ENCODE results near the gene SCIN. TPM values are rescaled to one million over a fixed set of nuclear protein-coding genes. Genes with fewer than 3 reads are reported as not detected.

SCIN gene
- total RNA-seq, 3 donors from 2014 or later (not counting 1 experiment from before 2014, with no cell fraction given) = 0.08 TPM; not detected in 2

DNA sequence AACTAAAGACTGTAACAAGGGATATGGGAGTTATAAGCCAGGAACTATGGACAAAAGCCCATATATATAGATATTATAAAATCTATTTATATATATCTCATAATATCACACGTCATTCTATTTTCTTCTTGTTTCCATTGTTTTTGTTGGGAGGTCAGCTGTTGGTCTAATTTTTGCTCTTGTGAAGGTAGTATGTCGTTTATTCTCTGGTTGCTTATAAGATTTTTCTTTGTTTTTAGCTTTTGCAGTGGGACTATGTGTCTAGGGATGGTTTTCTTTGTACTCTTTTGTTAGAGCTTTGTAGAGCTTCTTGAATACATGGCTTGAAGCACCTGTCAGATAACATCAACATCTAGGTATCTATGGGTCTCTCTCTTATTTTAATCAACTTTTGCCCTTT, 130.9 kb downstream of the SCIN start:
- no peak for DNase-seq
- intact Hi-C loops (cut with micrococcal nuclease) = no loop called here

DNA sequence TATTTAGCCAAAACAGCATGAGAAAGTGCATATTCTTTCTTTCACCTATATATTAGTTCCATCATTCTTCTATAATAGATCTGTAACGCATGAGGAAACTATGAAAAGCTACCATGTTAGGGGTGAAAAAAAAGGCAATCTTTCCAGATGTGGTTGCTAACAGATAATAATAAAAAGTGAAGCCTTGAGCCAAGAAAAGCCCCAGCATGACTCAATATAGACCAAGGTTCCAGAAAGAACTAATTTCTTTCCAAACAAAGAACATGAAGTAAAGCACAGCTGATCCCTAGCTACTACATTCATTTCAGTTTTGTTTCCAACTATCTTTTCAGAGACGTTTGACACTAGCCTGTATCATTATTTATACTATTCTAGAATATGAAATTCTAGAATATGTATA, 133.4 kb downstream of the SCIN start:
- no peak overlapping the region for H3K27ac Mint-ChIP-seq
- Histone ChIP-seq H3K4me1 (ENCODE audit: control insufficient read depth, insufficient read depth, low read length) (no peaks in the 10 kb centered on the region), H3K27me3 (ENCODE audit: control insufficient read depth, insufficient read depth, low read length) (no peaks in the 10 kb centered on the region), H3K4me3 (ENCODE audit: low read length) (no peak overlapping the region), H3K27ac (ENCODE audit: low read length) (no peak overlapping the region), H3K9me3 (ENCODE audit: control insufficient read depth, insufficient read depth, low read length) (no peaks in the 10 kb centered on the region), H3K36me3 (ENCODE audit: control insufficient read depth, insufficient read depth, low read length) (no peaks in the 10 kb centered on the region)
- DNase-seq (no peak), ATAC-seq (no peak)
- no CpG with 5 or more reads among the region's 2 CpGs for WGBS (ENCODE audit: insufficient coverage)
- TF ChIP-seq, protein P1, sequence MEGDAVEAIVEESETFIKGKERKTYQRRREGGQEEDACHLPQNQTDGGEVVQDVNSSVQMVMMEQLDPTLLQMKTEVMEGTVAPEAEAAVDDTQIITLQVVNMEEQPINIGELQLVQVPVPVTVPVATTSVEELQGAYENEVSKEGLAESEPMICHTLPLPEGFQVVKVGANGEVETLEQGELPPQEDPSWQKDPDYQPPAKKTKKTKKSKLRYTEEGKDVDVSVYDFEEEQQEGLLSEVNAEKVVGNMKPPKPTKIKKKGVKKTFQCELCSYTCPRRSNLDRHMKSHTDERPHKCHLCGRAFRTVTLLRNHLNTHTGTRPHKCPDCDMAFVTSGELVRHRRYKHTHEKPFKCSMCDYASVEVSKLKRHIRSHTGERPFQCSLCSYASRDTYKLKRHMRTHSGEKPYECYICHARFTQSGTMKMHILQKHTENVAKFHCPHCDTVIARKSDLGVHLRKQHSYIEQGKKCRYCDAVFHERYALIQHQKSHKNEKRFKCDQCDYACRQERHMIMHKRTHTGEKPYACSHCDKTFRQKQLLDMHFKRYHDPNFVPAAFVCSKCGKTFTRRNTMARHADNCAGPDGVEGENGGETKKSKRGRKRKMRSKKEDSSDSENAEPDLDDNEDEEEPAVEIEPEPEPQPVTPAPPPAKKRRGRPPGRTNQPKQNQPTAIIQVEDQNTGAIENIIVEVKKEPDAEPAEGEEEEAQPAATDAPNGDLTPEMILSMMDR (IDR thresholded peaks at IDR 0.05) = no peak
- no peak overlapping the region for H3K4me3 Mint-ChIP-seq
- intact Hi-C loops (cut with micrococcal nuclease) = no loop called here
- no peaks in the 10 kb centered on the region for H3K4me1 Mint-ChIP-seq
- H3K36me3 Mint-ChIP-seq = no peaks in the 10 kb centered on the region
- no peaks in the 10 kb centered on the region for H3K27me3 Mint-ChIP-seq (ENCODE audit: low read depth in 2 of 2)
- H3K9me3 Mint-ChIP-seq = peaks cover 0 to 4% of the 10 kb centered on the region in 2 donors

More for the DNA sequence above, 130.9 kb downstream of the SCIN start:
- H3K4me3 Mint-ChIP-seq = no peak overlapping the region
- 85% methylated on average over 1 of the region's 2 CpGs for WGBS (ENCODE audit: insufficient coverage)
- no peaks in the 10 kb centered on the region for H3K36me3 Mint-ChIP-seq
- Histone ChIP-seq H3K36me3 (ENCODE audit: control insufficient read depth, insufficient read depth, low read length) (no peaks in the 10 kb centered on the region), H3K9me3 (ENCODE audit: control insufficient read depth, insufficient read depth, low read length) (no peaks in the 10 kb centered on the region), H3K4me3 (ENCODE audit: low read length) (no peak overlapping the region), H3K4me1 (ENCODE audit: control insufficient read depth, insufficient read depth, low read length) (no peaks in the 10 kb centered on the region), H3K27me3 (ENCODE audit: control insufficient read depth, insufficient read depth, low read length) (no peaks in the 10 kb centered on the region), H3K27ac (ENCODE audit: low read length) (no peak overlapping the region)
- no peaks in the 10 kb centered on the region for H3K27me3 Mint-ChIP-seq (ENCODE audit: low read depth in 2 of 2)
- H3K9me3 Mint-ChIP-seq = peaks cover 0 to 4% of the 10 kb centered on the region in 2 donors
- no peak overlapping the region for H3K27ac Mint-ChIP-seq
- peaks cover 1 to 3% of the 10 kb centered on the region in 2 donors for H3K4me1 Mint-ChIP-seq
- ATAC-seq = no peak
- TF ChIP-seq, protein P1 (IDR thresholded peaks at IDR 0.05) = no peak

DNA sequence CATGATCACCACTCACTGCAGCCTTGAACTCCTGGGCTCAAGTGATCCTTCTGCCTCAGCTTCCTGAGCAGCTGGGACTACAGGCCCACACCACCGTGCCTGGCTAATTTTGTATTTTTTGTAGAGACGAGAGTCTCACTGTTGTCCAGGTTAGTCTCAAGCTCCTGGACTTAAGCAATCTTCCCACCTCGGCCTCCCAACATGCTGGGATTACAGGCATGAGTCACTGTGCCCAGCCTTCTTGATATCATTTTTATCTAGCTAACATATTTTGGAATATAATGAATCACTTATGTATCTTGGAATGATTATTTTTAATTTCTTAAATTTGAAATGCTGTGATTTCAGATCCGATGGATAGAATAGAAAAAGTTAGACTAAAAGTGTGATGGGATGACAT, 135.4 kb downstream of the SCIN start:
- TF ChIP-seq, protein P1 (IDR thresholded peaks at IDR 0.05) = no peak
- Mint-ChIP-seq H3K4me3 (no peak overlapping the region), H3K4me1 (no peaks in the 10 kb centered on the region), H3K27me3 (ENCODE audit: low read depth in 2 of 2) (no peaks in the 10 kb centered on the region), H3K9me3 (peaks cover 0 to 4% of the 10 kb centered on the region in 2 donors), H3K27ac (no peak overlapping the region), H3K36me3 (no peaks in the 10 kb centered on the region)
- intact Hi-C loops (cut with micrococcal nuclease) = no loop called here
- DNase-seq (no peak), ATAC-seq (no peak)
- Histone ChIP-seq H3K9me3 (ENCODE audit: control insufficient read depth, insufficient read depth, low read length) (no peaks in the 10 kb centered on the region), H3K36me3 (ENCODE audit: control insufficient read depth, insufficient read depth, low read length) (no peaks in the 10 kb centered on the region), H3K27me3 (ENCODE audit: control insufficient read depth, insufficient read depth, low read length) (no peaks in the 10 kb centered on the region), H3K4me3 (ENCODE audit: low read length) (no peak overlapping the region), H3K27ac (ENCODE audit: low read length) (no peak overlapping the region), H3K4me1 (ENCODE audit: control insufficient read depth, insufficient read depth, low read length) (no peaks in the 10 kb centered on the region)
- 88% methylated on average over 4 of the region's 4 CpGs for WGBS (ENCODE audit: insufficient coverage)

DNA sequence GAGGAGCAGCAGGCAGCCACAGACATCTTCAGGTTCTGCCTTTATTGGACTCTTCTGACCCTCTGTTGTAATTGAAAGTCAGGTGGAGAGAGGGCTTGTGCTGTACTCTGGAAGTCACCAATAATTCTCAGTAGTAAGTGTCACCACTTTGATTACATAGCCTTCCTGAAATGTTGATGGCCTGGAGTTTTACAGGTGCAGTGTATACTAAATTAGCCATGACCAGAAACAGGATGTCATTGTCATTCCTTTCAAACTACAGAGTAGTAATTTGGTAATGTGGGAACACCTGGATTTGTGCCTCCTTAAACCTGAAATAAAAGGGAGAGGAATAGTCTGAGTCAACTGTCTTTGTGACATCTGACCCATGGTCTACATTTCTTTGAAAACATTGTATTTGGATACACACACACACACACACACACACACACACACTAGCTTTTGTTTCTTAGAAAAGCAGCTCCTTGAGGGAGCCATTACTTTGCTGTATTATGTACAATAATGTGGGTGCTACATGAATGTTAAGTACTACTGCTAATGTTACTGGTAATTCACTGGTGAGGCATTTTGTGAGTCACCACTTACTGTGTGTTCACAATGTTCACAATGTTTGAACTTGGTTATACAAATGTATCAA, 136.5 kb downstream of the SCIN start:
- TF ChIP-seq, protein P1 (IDR thresholded peaks at IDR 0.05) = no peak
- H3K9me3 ChIP-seq (ENCODE audit: control insufficient read depth, insufficient read depth, low read length) = no peaks in the 10 kb centered on the region
- Mint-ChIP-seq H3K4me1 (no peaks in the 10 kb centered on the region), H3K9me3 (no peaks in the 10 kb centered on the region), H3K27me3 (ENCODE audit: low read depth in 2 of 2) (no peaks in the 10 kb centered on the region), H3K4me3 (no peak overlapping the region), H3K27ac (no peak overlapping the region), H3K36me3 (no peaks in the 10 kb centered on the region)
- H3K4me3 ChIP-seq (ENCODE audit: low read length) = no peak overlapping the region
- H3K36me3 ChIP-seq (ENCODE audit: control insufficient read depth, insufficient read depth, low read length) = no peaks in the 10 kb centered on the region
- H3K27me3 ChIP-seq (ENCODE audit: control insufficient read depth, insufficient read depth, low read length) = no peaks in the 10 kb centered on the region
- ATAC-seq (no peak), DNase-seq (no peak)
- H3K27ac ChIP-seq (ENCODE audit: low read length) = no peak overlapping the region
- no peaks in the 10 kb centered on the region for H3K4me1 ChIP-seq (ENCODE audit: control insufficient read depth, insufficient read depth, low read length)
- intact Hi-C loops (cut with micrococcal nuclease) = no loop called here
